HepG2 (cell line): Measurements from ENCODE around the gene SYNJ2. TPM values are rescaled to one million over a fixed set of nuclear protein-coding genes. Genes with fewer than 3 reads are reported as not detected.

Experiments
- AHR ChIP-seq: IDR thresholded peaks from 2 replicates; pipeline ENCODE4 v1.6.1; 2018; ENCODE audit warnings: missing genetic modification reagents, missing compliant biosample characterization
- AKAP8 ChIP-seq: sonication (generic); formaldehyde crosslinking; IDR thresholded peaks from 2 replicates; pipeline ENCODE4 v1.5.1; 2020; ENCODE audit warnings: mild to moderate bottlenecking, missing genetic modification reagents
- ATF7 ChIP-seq, 2 experiments: fragments of 450-650 bp in 1 of 2; sonication (generic) in 1 of 2; formaldehyde crosslinking in 1 of 2; IDR thresholded peaks; 2 replicates each; pipeline versions ENCODE4 v1.4.0 to v1.6.1; 2016 to 2020; ENCODE audit warnings: antibody characterized with exemption in 1 of 2, mild to moderate bottlenecking in 1 of 2, missing genetic modification reagents in 1 of 2
- CENPT ChIP-seq: sonication (generic); formaldehyde crosslinking; IDR thresholded peaks from 2 replicates; pipeline ENCODE4 v1.8.0; 2022; ENCODE audit warnings: low read depth, mild to moderate bottlenecking, moderate library complexity, missing genetic modification reagents
- DRAP1 ChIP-seq: IDR thresholded peaks from 2 replicates; pipeline ENCODE4 v1.6.1; 2016; ENCODE audit warnings: missing genetic modification reagents, missing compliant biosample characterization
- EHMT2 ChIP-seq: fragments of 200-600 bp; sonication (generic); IDR thresholded peaks from 2 replicates; pipeline ENCODE4 v1.7.0; 2017; ENCODE audit warnings: antibody characterized with exemption, low read depth, low read length, borderline replicate concordance
- MED1 ChIP-seq: sonication (generic); formaldehyde crosslinking; IDR thresholded peaks from 2 replicates; pipeline ENCODE4 v1.4.0; 2020; ENCODE audit warnings: missing genetic modification reagents
- MYC ChIP-seq: sonication (generic); formaldehyde crosslinking; IDR thresholded peaks from 2 replicates; pipeline ENCODE4 v1.9.0; 2021; ENCODE audit warnings: missing genetic modification reagents, borderline replicate concordance
- NRL ChIP-seq: sonication (generic); formaldehyde crosslinking; IDR thresholded peaks from 2 replicates; pipeline ENCODE4 v1.5.0; 2020; ENCODE audit warnings: missing genetic modification reagents, mild to moderate bottlenecking, moderate library complexity, borderline replicate concordance
- RBM22 ChIP-seq: fragments of 200-400 bp; formaldehyde crosslinking; optimal IDR thresholded peaks from 2 replicates; pipeline ENCODE3; 2017; ENCODE audit warnings: mild to moderate bottlenecking, low read length, moderate library complexity
- SSRP1 ChIP-seq: IDR thresholded peaks from 2 replicates; pipeline ENCODE4 v1.6.1; 2016; ENCODE audit warnings: control low read depth
- STAG1 ChIP-seq: sonication (generic); formaldehyde crosslinking; IDR thresholded peaks from 2 replicates; pipeline ENCODE4 v1.4.0; 2020; ENCODE audit warnings: missing genetic modification reagents
- TRAFD1 ChIP-seq: sonication (generic); formaldehyde crosslinking; IDR thresholded peaks from 2 replicates; pipeline ENCODE4 v1.5.1; 2020; ENCODE audit warnings: missing genetic modification reagents, mild to moderate bottlenecking, borderline replicate concordance
- TRIM24 ChIP-seq: sonication (generic); formaldehyde crosslinking; IDR thresholded peaks from 2 replicates; pipeline ENCODE4 v1.8.0; 2022; ENCODE audit warnings: mild to moderate bottlenecking, missing genetic modification reagents
- ZBTB38 ChIP-seq: sonication (generic); formaldehyde crosslinking; IDR thresholded peaks from 2 replicates; pipeline ENCODE4 v1.5.1; 2020; ENCODE audit warnings: mild to moderate bottlenecking, missing genetic modification reagents
- ZNF160 ChIP-seq: sonication (generic); formaldehyde crosslinking; IDR thresholded peaks from 2 replicates; pipeline ENCODE4 v1.8.0; 2022; ENCODE audit warnings: mild to moderate bottlenecking, inconsistent platforms, missing genetic modification reagents
- ZNF253 ChIP-seq: sonication (generic); formaldehyde crosslinking; IDR thresholded peaks from 2 replicates; pipeline ENCODE4 v1.8.0; 2022; ENCODE audit warnings: mild to moderate bottlenecking, missing genetic modification reagents, borderline replicate concordance
- ZNF326 ChIP-seq: sonication (generic); formaldehyde crosslinking; IDR thresholded peaks from 2 replicates; pipeline ENCODE4 v1.4.0; 2020; ENCODE audit warnings: missing genetic modification reagents, borderline replicate concordance
- ZNF572 ChIP-seq: sonication (generic); formaldehyde crosslinking; IDR thresholded peaks from 2 replicates; pipeline ENCODE4 v1.5.1; 2020; ENCODE audit warnings: mild to moderate bottlenecking, missing genetic modification reagents
- ZNF704 ChIP-seq: sonication (generic); formaldehyde crosslinking; IDR thresholded peaks from 2 replicates; pipeline ENCODE4 v1.8.1; 2023; ENCODE audit warnings: mild to moderate bottlenecking, inconsistent platforms, moderate library complexity, missing genetic modification reagents, borderline replicate concordance
- ZNF761 ChIP-seq: sonication (generic); formaldehyde crosslinking; conservative IDR thresholded peaks from 2 replicates; pipeline ENCODE4 v1.4.0; 2020; ENCODE audit warnings: mild to moderate bottlenecking, missing genetic modification reagents
- polyA plus RNA-seq, 8 experiments: library from polyadenylated mRNA; depleted of rRNA in 3 of 8; stranded (reverse) in 7 of 8; unstranded in 1 of 8; fragments of >200 nt; fragmentation: Illumina TruSeq in 4 of 8; extraction: Trizol in 4 of 8; gene quantifications; 2 replicates each; pipeline versions ENCODE4 v1.2.1 to v1.2.3, GENCODE V29; 2011 to 2016; ENCODE audit warnings: low read depth in 4 of 8, missing spikeins in 1 of 8, mixed read lengths in 1 of 8; ENCODE audit not compliant: insufficient read depth in 1 of 8
- total RNA-seq, 5 experiments: library from RNA; depleted of rRNA; stranded (reverse); fragments of >200 nt; fragmentation: Illumina TruSeq; extraction: Trizol; gene quantifications; 2 replicates each; pipeline ENCODE4 v1.2.3, GENCODE V29; 2016; ENCODE audit warnings: low read depth in 1 of 5

SYNJ2 gene
- total and polyA plus RNA-seq, 2 of the 13 experiments (the other 11 are each of a cell fraction or from before 2014, with no cell fraction given) = 39.1 to 57.6 TPM

GRCh38 chr6:158033077-158033750 is 51.6 kb downstream of the SYNJ2 start (continued):
- TF ChIP-seq AKAP8 (CRISPR knock-in tag) = peak; percentile 76
- no peak for TF ChIP-seq STAG1 (CRISPR knock-in tag)
- TF ChIP-seq DRAP1 (CRISPR knock-in tag) = no peak
- TF ChIP-seq ZNF160 (CRISPR knock-in tag) = 0 out of 2 replicates have a peak, but pooled peaks have one; percentile 9
- 0 out of 2 replicates have a peak, but pooled peaks have one; percentile 53 for TF ChIP-seq CENPT (CRISPR knock-in tag)
- 0 out of 2 replicates have a peak, but pooled peaks have one; percentile 27 for TF ChIP-seq TRIM24
- peak; percentile 91 for TF ChIP-seq RBM22
- no peak for TF ChIP-seq ATF7 (IDR thresholded peaks at IDR 0.05)
- peak; percentile 68; the same call in 1 of the 2 replicates for TF ChIP-seq ATF7 (CRISPR knock-in tag; IDR thresholded peaks at IDR 0.05)
- peak; percentile 67; the same call in 1 of the 2 replicates for TF ChIP-seq ZNF572
- peak; percentile 35; the same call in 1 of the 2 replicates for TF ChIP-seq ZNF253 (CRISPR knock-in tag)
- TF ChIP-seq AHR (CRISPR knock-in tag) = peak; percentile 62; the same call in 1 of the 2 replicates
- TF ChIP-seq MYC = peak; percentile 45; the same call in 1 of the 2 replicates
- TF ChIP-seq ZBTB38 (CRISPR knock-in tag) = peak; percentile 97; the same call in 1 of the 2 replicates
- TF ChIP-seq NRL (CRISPR knock-in tag) = peak; percentile 62; the same call in 1 of the 2 replicates
- TF ChIP-seq EHMT2 = no peak
- peak; percentile 15; the same call in 1 of the 2 replicates for TF ChIP-seq MED1 (CRISPR knock-in tag)
- TF ChIP-seq ZNF704 (CRISPR knock-in tag) = no peak
- peak; percentile 25; the same call in 1 of the 2 replicates for TF ChIP-seq SSRP1 (CRISPR knock-in tag)
- 0 out of 2 replicates have a peak, but pooled peaks have one; percentile 28 for TF ChIP-seq ZNF326 (CRISPR knock-in tag)
- no peak for TF ChIP-seq TRAFD1 (CRISPR knock-in tag)
- 0 out of 2 replicates have a peak, but pooled peaks have one; percentile 12 for TF ChIP-seq ZNF761 (CRISPR knock-in tag)
